T-helper 2 cell treated with Interferon-gamma antibody and Interleukin-4, amounts not matched to agents 5 μg/mL and 100 μg/mL, for 36 hours (primary cell): ENCODE results near the gene DDI2.

ENCODE experiments used
- DNase-seq: peaks from one replicate; pipeline ENCODE4 v3.0.0; 2021; ENCODE audit warnings: low spot score
- H3K27ac Mint-ChIP-seq: one replicate; pipeline ENCODE4 v1.8.0; 2021; ENCODE audit warnings: mild to moderate bottlenecking, mixed read lengths
- H3K27me3 Mint-ChIP-seq: one replicate; pipeline ENCODE4 v1.8.0; 2021; ENCODE audit warnings: low read depth, mixed read lengths
- H3K36me3 Mint-ChIP-seq: one replicate; pipeline ENCODE4 v1.8.0; 2021; ENCODE audit warnings: low read depth, mixed read lengths
- H3K4me1 Mint-ChIP-seq: one replicate; pipeline ENCODE4 v1.8.0; 2021; ENCODE audit warnings: low read depth, mixed read lengths
- H3K4me3 Mint-ChIP-seq: one replicate; pipeline ENCODE4 v1.8.0; 2022; ENCODE audit warnings: mild to moderate bottlenecking, moderate library complexity, mixed read lengths
- H3K9me3 Mint-ChIP-seq: one replicate; pipeline ENCODE4 v1.8.0; 2021; ENCODE audit warnings: mixed read lengths

The DDI2 gene

DNA sequence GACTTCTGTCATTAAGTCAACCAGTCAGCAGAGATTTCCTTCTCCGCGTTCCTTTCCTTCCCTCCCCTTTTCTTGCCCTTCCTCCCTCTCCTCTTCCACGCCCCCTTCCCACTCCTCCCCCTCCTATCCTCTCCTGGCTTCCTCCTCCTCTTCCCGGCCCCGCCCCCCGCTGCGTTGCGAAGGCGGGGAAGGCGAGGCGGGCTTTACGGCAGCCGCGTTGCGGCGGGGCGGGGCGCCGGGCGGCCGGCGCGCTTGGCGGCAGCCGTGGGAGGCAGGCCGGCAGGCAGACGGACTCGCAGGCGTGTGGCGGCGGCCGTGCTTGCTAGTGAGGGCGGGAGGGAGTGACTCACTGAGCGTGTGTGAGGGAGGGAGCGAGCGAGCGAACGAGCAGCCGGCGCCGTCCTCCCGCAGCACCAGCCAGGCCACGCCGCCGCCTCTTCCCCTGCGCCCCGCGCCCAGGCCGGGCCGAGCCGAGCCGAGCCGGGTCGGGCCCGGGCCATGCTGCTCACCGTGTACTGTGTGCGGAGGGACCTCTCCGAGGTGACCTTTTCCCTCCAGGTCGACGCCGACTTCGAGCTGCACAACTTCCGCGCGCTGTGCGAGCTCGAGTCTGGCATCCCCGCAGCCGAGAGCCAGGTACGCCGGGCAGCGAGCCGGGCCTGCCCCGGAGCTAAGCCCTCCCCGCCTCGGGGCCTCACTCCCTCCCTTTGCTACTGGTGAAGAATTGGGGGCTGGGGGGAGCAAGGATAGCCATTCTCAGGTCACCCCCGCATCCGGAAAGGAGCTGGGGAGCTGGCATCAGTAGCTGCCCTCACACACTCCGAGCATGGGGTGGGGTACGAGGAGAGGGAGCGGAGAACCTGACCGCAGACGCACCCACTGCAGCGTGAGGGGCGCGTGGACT is at the start of gene DDI2:
TSS of gene DDI2 (plus strand) at position 286 of the 904 bp plus-strand sequence. CDS start at position 499, 213 bp downstream.
- H3K27me3 Mint-ChIP-seq, result no peaks in the 10 kb centered on the region
- peak within 1 kb of the TSS; percentile 85 for H3K4me3 Mint-ChIP-seq
- H3K9me3 Mint-ChIP-seq, result no peaks in the 10 kb centered on the region
- peak within 1 kb of the TSS; percentile 88 for H3K27ac Mint-ChIP-seq
- H3K4me1 Mint-ChIP-seq, result peaks cover 33% of the 10 kb centered on the region
- DNase-seq, result peak; percentile 97
- peaks cover 9% of the 10 kb centered on the region for H3K36me3 Mint-ChIP-seq

DNA sequence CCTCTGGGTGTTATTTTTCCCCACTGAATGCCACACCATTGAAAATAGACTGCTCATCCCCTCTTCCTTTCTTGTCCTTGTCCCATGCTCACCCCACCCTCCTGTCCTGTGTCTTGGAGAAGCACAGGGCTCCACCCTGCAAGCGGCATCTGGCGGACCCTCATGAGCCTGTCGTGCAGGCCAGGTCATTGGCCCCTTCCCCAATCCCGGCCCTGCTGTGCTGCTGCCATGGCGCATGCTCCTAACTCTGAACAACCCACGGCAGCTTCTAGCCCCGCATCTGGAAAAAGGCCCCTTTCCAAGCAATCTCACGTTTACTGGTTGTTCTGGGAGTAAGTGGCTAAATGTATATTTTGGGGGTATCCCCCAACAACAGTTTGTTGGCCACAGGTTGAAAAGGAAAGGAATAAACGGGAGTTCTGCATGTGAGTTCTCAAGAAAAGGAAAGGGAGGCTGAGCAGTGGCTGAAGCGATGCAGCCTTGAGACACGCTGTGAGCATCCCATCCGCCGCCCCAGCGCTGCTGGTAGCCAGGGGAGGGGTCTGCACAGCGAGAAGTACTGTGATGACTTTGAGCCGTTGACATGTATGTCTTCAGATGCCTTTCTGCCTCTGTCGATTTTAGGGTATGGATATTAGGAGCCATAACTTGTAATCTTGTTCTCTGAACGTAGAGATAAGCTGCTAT is 48.7 kb upstream of the DDI2 start:
- Mint-ChIP-seq H3K27ac (no peak overlapping the region), H3K27me3 (no peaks in the 10 kb centered on the region), H3K36me3 (peaks cover 43% of the 10 kb centered on the region), H3K9me3 (no peaks in the 10 kb centered on the region), H3K4me3 (no peak overlapping the region), H3K4me1 (peaks cover 1% of the 10 kb centered on the region)
- no peak for DNase-seq

DNA sequence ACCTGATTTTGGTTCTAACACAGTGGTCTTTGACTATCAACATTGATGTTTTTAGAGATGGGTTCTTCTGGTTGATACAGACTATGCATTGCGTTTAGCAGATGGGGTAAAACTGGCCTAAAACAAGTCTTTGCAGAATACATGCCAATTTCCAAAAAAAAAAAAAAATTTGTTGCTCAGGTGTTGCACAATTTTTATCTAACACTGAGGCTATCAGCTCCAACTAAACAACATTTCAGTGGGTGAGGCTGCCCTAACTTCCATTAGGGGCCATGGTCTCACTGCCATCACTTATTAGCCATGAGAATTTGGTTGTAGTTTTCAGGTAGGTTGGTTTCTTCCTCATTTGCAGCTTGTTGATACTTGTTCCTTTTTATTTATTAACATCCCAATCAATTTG is 46.4 kb upstream of the DDI2 start:
- no peak overlapping the region for H3K4me3 Mint-ChIP-seq
- peaks cover 1% of the 10 kb centered on the region for H3K4me1 Mint-ChIP-seq
- peaks cover 34% of the 10 kb centered on the region for H3K36me3 Mint-ChIP-seq
- DNase-seq, result no peak
- no peaks in the 10 kb centered on the region for H3K9me3 Mint-ChIP-seq
- no peaks in the 10 kb centered on the region for H3K27me3 Mint-ChIP-seq
- H3K27ac Mint-ChIP-seq, result no peak overlapping the region

- H3K27me3 Mint-ChIP-seq, result no peaks in the 10 kb centered on the region
- DNase-seq, result no peak
- peaks cover 30% of the 10 kb centered on the region for H3K36me3 Mint-ChIP-seq
Measured at GRCh38 chr1:15571266-15571665, 46.0 kb upstream of the DDI2 start.

DNA sequence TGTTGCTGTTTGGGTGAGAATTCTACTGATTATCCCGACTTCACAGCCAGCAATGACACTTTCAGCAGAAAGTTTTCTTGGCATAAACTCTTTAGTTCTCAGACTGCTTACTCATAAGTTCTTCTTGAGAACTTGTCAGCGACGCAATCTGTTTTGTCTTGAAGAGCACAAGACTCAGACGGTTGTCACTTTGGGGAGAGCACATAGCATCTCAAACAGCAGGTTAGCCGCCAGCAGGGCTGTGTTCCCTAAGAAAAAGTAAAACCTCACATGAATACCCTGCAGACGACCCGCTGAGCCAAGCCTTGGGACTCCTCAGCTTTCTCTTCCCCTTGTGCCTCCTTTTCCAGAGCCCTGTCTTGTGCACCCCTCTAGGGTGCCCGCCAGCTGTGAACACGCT is 43.8 kb upstream of the DDI2 start:
- H3K27ac Mint-ChIP-seq, result no peak overlapping the region

More at GRCh38 chr1:15571266-15571665, 46.0 kb upstream of the DDI2 start:
- Mint-ChIP-seq H3K9me3 (no peaks in the 10 kb centered on the region), H3K27ac (no peak overlapping the region), H3K4me3 (no peak overlapping the region), H3K4me1 (peaks cover 1% of the 10 kb centered on the region)

DNA sequence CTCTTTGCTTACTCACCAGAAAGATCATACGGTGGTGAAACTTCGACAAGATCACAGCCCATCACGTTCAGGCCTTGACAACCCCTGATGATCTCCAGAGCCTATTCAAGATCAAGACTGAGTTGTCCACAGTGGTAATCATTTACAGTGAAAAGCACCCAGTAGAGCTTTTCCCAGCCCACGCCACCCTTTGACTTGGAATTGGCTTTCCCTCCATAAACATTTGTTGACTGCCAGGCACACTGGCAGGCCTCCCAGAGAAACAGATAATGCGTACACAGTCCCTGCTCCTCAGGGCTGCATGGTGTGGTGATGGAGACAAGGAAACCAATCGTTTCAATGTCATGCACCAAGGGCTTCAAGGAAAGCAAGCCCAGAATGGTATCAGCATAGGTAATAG is 42.5 kb upstream of the DDI2 start:
- peaks cover 28% of the 10 kb centered on the region for H3K4me1 Mint-ChIP-seq
- H3K27me3 Mint-ChIP-seq, result no peaks in the 10 kb centered on the region
- DNase-seq, result no peak
- H3K27ac Mint-ChIP-seq, result peak overlapping the region; percentile 10
- peaks cover 41% of the 10 kb centered on the region for H3K36me3 Mint-ChIP-seq
- no peaks in the 10 kb centered on the region for H3K9me3 Mint-ChIP-seq
- no peak overlapping the region for H3K4me3 Mint-ChIP-seq

More for the DNA sequence above, 43.8 kb upstream of the DDI2 start:
- H3K4me3 Mint-ChIP-seq, result no peak overlapping the region
- peaks cover 34% of the 10 kb centered on the region for H3K36me3 Mint-ChIP-seq
- H3K4me1 Mint-ChIP-seq, result peaks cover 15% of the 10 kb centered on the region
- H3K9me3 Mint-ChIP-seq, result no peaks in the 10 kb centered on the region
- DNase-seq, result no peak
- no peaks in the 10 kb centered on the region for H3K27me3 Mint-ChIP-seq

DNA sequence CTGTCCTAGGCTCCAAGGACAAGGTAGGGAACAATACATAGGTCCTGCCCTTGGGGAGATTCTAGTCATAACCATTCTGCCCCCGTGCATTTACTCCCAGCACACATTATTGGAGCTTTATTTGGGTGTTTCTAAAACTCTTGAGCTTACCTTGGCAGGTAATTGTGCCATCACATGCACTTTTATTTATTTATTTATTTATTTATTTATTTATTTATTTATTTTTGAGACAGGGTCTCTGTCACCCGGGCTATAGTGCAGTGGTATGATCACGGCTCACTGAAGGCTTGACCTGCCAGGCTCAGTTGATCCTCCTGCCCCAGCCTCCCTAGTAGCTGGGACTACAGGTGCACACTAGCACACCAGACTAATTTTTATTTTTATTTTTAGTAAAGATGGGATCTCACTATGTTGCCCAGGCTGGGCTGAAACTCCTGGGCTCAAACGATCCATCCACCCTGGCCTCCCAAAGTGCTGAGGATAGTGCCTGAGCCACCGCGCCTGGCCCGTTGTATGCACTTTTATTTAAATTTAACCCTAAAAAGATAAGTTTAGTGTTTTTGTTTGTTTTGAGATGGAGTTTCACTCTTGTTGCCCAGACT is 41.6 kb upstream of the DDI2 start:
- Mint-ChIP-seq H3K27me3 (no peaks in the 10 kb centered on the region), H3K4me1 (peaks cover 30% of the 10 kb centered on the region), H3K36me3 (peaks cover 44% of the 10 kb centered on the region)

GRCh38 chr1:15577691-15578090 is 39.6 kb upstream of the DDI2 start:
- H3K4me3 Mint-ChIP-seq, result peak overlapping the region; percentile 63
- DNase-seq, result no peak
- H3K4me1 Mint-ChIP-seq, result peaks cover 30% of the 10 kb centered on the region
- peaks cover 40% of the 10 kb centered on the region for H3K36me3 Mint-ChIP-seq
- H3K9me3 Mint-ChIP-seq, result no peaks in the 10 kb centered on the region
- peak overlapping the region; percentile 95 for H3K27ac Mint-ChIP-seq
- H3K27me3 Mint-ChIP-seq, result no peaks in the 10 kb centered on the region

More for the DNA sequence above, 41.6 kb upstream of the DDI2 start:
- DNase-seq, result no peak
- Mint-ChIP-seq H3K4me3 (no peak overlapping the region), H3K27ac (no peak overlapping the region), H3K9me3 (no peaks in the 10 kb centered on the region)

DNA sequence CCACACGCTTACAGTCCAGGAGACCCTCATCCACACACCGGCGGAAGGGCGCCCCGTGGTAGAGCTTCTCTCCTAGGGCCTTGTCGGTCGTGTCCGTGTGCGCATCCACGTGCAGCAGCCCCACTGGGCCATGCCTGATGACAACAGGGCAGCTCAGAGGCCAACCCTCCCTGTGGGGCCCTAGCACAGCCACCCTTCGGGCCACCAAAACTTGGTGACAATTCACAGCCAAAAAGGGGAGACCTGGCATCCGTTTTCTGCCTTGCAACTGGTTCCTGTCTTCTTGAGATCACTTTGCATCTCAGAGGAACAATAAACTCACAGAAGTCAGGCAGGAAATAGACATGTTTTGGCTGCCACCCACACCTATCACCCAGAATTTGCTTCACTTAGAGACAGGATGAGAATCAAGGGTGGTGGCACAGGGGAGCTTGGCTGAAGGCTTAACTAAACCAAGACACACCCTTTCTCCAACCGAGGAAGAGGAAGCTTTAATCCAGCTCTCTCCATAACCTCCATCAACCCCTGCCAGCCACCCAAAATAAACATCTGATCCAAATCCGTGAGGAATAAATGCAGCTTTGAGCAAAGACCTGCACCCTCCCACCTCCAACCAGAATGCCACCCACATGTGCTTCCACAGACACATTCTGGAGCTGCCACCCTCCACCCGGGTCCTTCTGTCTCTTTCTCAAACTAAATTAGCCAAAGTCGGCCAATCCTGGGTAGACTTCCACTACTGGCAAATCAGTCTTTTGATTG is 38.2 kb upstream of the DDI2 start:
- peak overlapping the region; percentile 95 for H3K27ac Mint-ChIP-seq
- peaks cover 34% of the 10 kb centered on the region for H3K4me1 Mint-ChIP-seq
- peaks cover 42% of the 10 kb centered on the region for H3K36me3 Mint-ChIP-seq
- H3K27me3 Mint-ChIP-seq, result no peaks in the 10 kb centered on the region
- peak overlapping the region; percentile 63 for H3K4me3 Mint-ChIP-seq
- DNase-seq, result peak; percentile 49
- no peaks in the 10 kb centered on the region for H3K9me3 Mint-ChIP-seq

- Mint-ChIP-seq H3K9me3 (no peaks in the 10 kb centered on the region), H3K4me3 (peak overlapping the region; percentile 63)
- DNase-seq, result no peak
Measured at GRCh38 chr1:15579683-15580047, 37.6 kb upstream of the DDI2 start.

DNA sequence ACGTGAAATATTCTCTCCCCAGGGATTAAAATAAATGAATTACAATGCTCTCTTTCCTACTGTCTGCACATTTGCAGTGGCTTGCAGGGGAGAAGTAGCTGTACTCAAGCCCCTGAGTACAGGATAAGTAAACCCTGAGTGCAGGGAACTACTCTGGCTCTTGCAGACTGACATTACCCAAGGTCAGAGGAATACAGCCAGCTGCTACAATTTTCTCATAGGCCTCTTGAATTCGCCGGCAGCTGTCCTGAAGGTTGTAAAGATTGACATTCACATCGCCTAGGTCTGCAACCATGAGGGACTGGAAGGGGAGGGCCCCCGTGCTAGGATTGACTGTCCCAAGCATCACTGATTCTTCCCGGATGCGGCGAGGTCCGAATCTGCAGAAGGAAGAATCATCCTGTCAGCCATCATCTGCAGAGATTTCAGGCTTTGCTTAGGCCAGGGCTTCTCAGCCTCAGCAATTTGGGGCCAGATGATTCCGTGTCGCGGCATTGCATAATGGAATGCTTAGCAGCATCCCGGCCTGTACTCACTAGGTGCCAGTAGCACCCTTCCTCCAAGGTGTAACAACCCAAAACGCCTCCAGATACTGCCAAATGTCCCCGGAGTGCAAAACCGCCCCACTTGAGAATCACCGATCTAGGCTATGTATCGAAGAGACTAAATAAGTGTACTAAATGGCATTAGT is 34.1 kb upstream of the DDI2 start:
- no peaks in the 10 kb centered on the region for H3K9me3 Mint-ChIP-seq
- H3K4me1 Mint-ChIP-seq, result peaks cover 28% of the 10 kb centered on the region
- no peak for DNase-seq
- H3K27ac Mint-ChIP-seq, result no peak overlapping the region
- peaks cover 40% of the 10 kb centered on the region for H3K36me3 Mint-ChIP-seq
- no peaks in the 10 kb centered on the region for H3K27me3 Mint-ChIP-seq
- peak overlapping the region; percentile 81 for H3K4me3 Mint-ChIP-seq

More at GRCh38 chr1:15579683-15580047, 37.6 kb upstream of the DDI2 start:
- Mint-ChIP-seq H3K4me1 (peaks cover 34% of the 10 kb centered on the region), H3K36me3 (peaks cover 42% of the 10 kb centered on the region), H3K27me3 (no peaks in the 10 kb centered on the region), H3K27ac (peak overlapping the region; percentile 95)

DNA sequence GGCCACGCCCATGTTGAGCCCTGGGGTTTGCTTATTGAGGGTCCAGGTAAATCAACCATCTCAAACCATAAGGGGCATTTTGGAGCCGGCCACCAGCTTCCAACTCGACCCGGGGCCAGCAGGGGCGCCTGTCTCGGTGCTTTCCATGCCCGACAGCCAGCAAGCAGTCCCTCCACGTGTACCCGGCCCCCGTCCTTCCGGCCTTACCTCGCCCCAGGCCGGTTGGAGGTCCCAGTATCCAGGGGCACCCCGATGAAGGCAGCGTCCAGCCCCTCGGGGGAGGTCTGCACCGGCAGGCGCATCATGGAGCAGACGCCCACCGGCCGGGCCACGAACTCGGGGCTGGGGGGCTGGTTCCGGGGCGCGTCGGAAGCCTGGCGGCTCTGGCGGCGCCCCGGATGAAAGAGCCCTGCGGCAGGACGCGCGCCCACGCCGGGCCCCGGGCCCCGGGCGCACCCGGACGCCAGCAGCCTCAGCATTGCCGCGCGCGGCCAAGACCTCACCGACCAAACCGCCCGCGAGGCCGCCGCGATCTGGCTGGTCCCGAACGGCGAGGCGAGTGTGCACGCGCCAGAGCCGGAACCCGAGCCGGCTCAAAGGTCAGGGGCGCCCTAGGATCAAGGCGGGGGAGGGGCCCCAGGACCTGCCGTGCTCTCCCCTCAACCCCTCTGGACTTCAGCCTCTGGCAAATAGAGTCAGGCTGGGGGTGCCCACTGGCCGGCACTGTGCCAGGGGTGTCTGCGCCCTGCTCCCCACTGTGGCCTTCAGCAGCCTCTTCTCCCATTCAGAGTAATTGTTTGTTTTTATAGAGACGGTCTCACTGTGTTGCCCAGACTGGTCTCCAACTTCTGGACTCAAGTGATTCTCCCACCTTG is 32.5 kb upstream of the DDI2 start, which contains the start of gene AGMAT:
TSS of gene AGMAT (minus strand) at position 563 of the 875 bp plus-strand sequence. CDS start at position 479, 84 bp downstream.
- Mint-ChIP-seq H3K4me1 (peaks cover 13% of the 10 kb centered on the region), H3K27ac (peak within 1 kb of the TSS; percentile 90), H3K4me3 (peak within 1 kb of the TSS; percentile 87), H3K36me3 (peaks cover 35% of the 10 kb centered on the region), H3K27me3 (no peaks in the 10 kb centered on the region), H3K9me3 (no peaks in the 10 kb centered on the region)
- peak; percentile 67 for DNase-seq
